Mesothelial cell of epicardium (in vitro differentiated cells): ENCODE data around the gene CASK. TPM values are rescaled to one million over a fixed set of nuclear protein-coding genes. Genes with fewer than 3 reads are reported as not detected.

Experiments
- DNase-seq, 2 experiments: peaks; one replicate each; pipeline ENCODE4 v3.0.0; 2021; ENCODE audit warnings: low spot score in 2 of 2; ENCODE audit not compliant: unreplicated experiment in 2 of 2
- H3K27ac Mint-ChIP-seq: 2 replicates; pipeline ENCODE4 v1.8.0; 2021; ENCODE audit warnings: mixed read lengths
- H3K27me3 Mint-ChIP-seq: 2 replicates; pipeline ENCODE4 v1.8.0; 2021; ENCODE audit warnings: low read depth, mixed read lengths
- H3K36me3 Mint-ChIP-seq: 2 replicates; pipeline ENCODE4 v1.8.0; 2021; ENCODE audit warnings: mixed read lengths
- H3K4me1 Mint-ChIP-seq: 2 replicates; pipeline ENCODE4 v1.8.0; 2021; ENCODE audit warnings: mixed read lengths
- H3K4me3 Mint-ChIP-seq: 2 replicates; pipeline ENCODE4 v1.8.0; 2021; ENCODE audit warnings: mild to moderate bottlenecking, moderate library complexity, mixed read lengths
- H3K9me3 Mint-ChIP-seq: 2 replicates; pipeline ENCODE4 v1.8.0; 2021; ENCODE audit warnings: mixed read lengths
- CTCF ChIP-seq: fragments of 200-600 bp; sonication (generic); IDR thresholded peaks from one replicate; pipeline ENCODE4 v1.5.0; 2021; ENCODE audit warnings: antibody characterized with exemption; ENCODE audit not compliant: unreplicated experiment
- total RNA-seq: library from RNA; stranded (reverse); gene quantifications from 3 replicates; pipeline ENCODE4 v1.2.1, GENCODE V29; 2021

The CASK gene
- total RNA-seq, 1 donor from 2014 or later = 70.3 TPM

GRCh38 chrX:41858161-41858775, 65.1 kb downstream of the CASK start:
- Mint-ChIP-seq H3K36me3 (no peaks in the 10 kb centered on the region), H3K4me3 (no peak overlapping the region), H3K27ac (no peak overlapping the region), H3K9me3 (peaks cover 37% of the 10 kb centered on the region), H3K4me1 (peaks cover 3% of the 10 kb centered on the region), H3K27me3 (no peaks in the 10 kb centered on the region)
- DNase-seq = no peak
- TF ChIP-seq CTCF = no peak

- Mint-ChIP-seq H3K4me3 (no peak overlapping the region), H3K4me1 (peaks cover 3% of the 10 kb centered on the region), H3K9me3 (peaks cover 39% of the 10 kb centered on the region), H3K27ac (no peak overlapping the region), H3K36me3 (peaks cover 3% of the 10 kb centered on the region), H3K27me3 (no peaks in the 10 kb centered on the region)
- no peak for DNase-seq
- TF ChIP-seq CTCF = no peak
Observed at GRCh38 chrX:41857670-41858069, 65.7 kb downstream of the CASK start.

GRCh38 chrX:41846714-41847113, 76.6 kb downstream of the CASK start:
- H3K9me3 Mint-ChIP-seq = peaks cover 67% of the 10 kb centered on the region
- no peaks in the 10 kb centered on the region for H3K27me3 Mint-ChIP-seq
- H3K4me3 Mint-ChIP-seq = no peak overlapping the region
- H3K36me3 Mint-ChIP-seq = peaks cover 66% of the 10 kb centered on the region
- TF ChIP-seq CTCF = no peak
- DNase-seq = no peak
- H3K27ac Mint-ChIP-seq = no peak overlapping the region
- no peaks in the 10 kb centered on the region for H3K4me1 Mint-ChIP-seq

- no peaks in the 10 kb centered on the region for H3K27me3 Mint-ChIP-seq
- peaks cover 38% of the 10 kb centered on the region for H3K9me3 Mint-ChIP-seq
- H3K4me3 Mint-ChIP-seq = no peak overlapping the region
- no peak overlapping the region for H3K27ac Mint-ChIP-seq
- H3K4me1 Mint-ChIP-seq = peaks cover 3% of the 10 kb centered on the region
- no peak for DNase-seq
- no peak for TF ChIP-seq CTCF
- peaks cover 19% of the 10 kb centered on the region for H3K36me3 Mint-ChIP-seq
Observed at GRCh38 chrX:41837270-41837944, 85.9 kb downstream of the CASK start.

GRCh38 chrX:41828826-41829225, 94.5 kb downstream of the CASK start:
- H3K9me3 Mint-ChIP-seq = peaks cover 36% of the 10 kb centered on the region
- H3K4me3 Mint-ChIP-seq = no peak overlapping the region
- H3K36me3 Mint-ChIP-seq = peaks cover 4% of the 10 kb centered on the region
- H3K27me3 Mint-ChIP-seq = no peaks in the 10 kb centered on the region
- H3K27ac Mint-ChIP-seq = no peak overlapping the region
- no peak for DNase-seq
- no peaks in the 10 kb centered on the region for H3K4me1 Mint-ChIP-seq
- TF ChIP-seq CTCF = no peak
